A549 treated with dexamethasone at 1 μM for 4 hours (cell line): ENCODE results near the gene KCNS1. TPM values are rescaled to one million over a fixed set of nuclear protein-coding genes. Genes with fewer than 3 reads are reported as not detected.

ENCODE experiments used
- total RNA-seq: library from RNA; stranded (reverse); fragments of 200-300 nt; extraction: Qiagen RNA extraction; gene quantifications from 5 replicates; pipeline ENCODE4 v1.2.3, GENCODE V29; 2022

KCNS1 gene
- not detected in 5 replicates for total RNA-seq

GRCh38 chr20:45100563-45101245 is at the start of gene KCNS1:
Gene KCNS1, minus strand, starts transcription at chr20:45101127. Its CDS starts 1,891 bp downstream, at chr20:45099236.

GRCh38 chr20:45124365-45124764 is 23.4 kb upstream of the KCNS1 start, which contains the start of gene WFDC12:
Gene WFDC12, minus strand, starts transcription at chr20:45124465. Its CDS starts 18 bp downstream, at chr20:45124447.

GRCh38 chr20:45114465-45115385 is 13.8 kb upstream of the KCNS1 start, which contains the start of gene WFDC5:
Gene WFDC5, minus strand, starts transcription at chr20:45115174. Its CDS starts 91 bp downstream, at chr20:45115083.

Other genes with a start within 250 kb of the KCNS1 start
- gene YWHAB, start 215.4 kb downstream of the KCNS1 start, total RNA-seq, result 195 to 228 TPM (median 209 TPM) in 5 replicates
- 7.9 to 18.0 TPM (median 13.1 TPM) in 5 replicates for gene PABPC1L, start 191.1 kb downstream of the KCNS1 start, total RNA-seq
- gene TOMM34, start 140.7 kb downstream of the KCNS1 start, total RNA-seq, result 38.3 to 42.4 TPM (median 39.4 TPM) in 5 replicates
- gene STK4, start 134.6 kb downstream of the KCNS1 start, total RNA-seq, result 12.3 to 17.9 TPM (median 16.2 TPM) in 5 replicates
- gene WFDC5, start 14.0 kb upstream of the KCNS1 start, total RNA-seq, result not detected in 5 replicates
- gene WFDC12, start 23.3 kb upstream of the KCNS1 start, total RNA-seq, result not detected in 5 replicates
- gene PI3, start 73.8 kb upstream of the KCNS1 start, total RNA-seq, result 1.9 to 4.3 TPM (median 2.3 TPM) in 5 replicates
- gene SEMG1, start 105.9 kb upstream of the KCNS1 start, total RNA-seq, result 0.05 TPM in 1 of 5 replicates, not detected in the others
- gene SEMG2, start 120.2 kb upstream of the KCNS1 start, total RNA-seq, result not detected in 5 replicates
- 7.6 to 12.8 TPM (median 11.3 TPM) in 5 replicates for gene SLPI, start 153.4 kb upstream of the KCNS1 start, total RNA-seq
- gene RBPJL, start 205.7 kb upstream of the KCNS1 start, total RNA-seq, result not detected in 5 replicates
- 0.03 to 0.14 TPM (median 0.07 TPM) in 5 replicates for gene MATN4, start 207.2 kb upstream of the KCNS1 start, total RNA-seq
- 88.5 to 111 TPM (median 102 TPM) in 5 replicates for gene SDC4, start 247.3 kb upstream of the KCNS1 start, total RNA-seq